GM12891 (cell line): ENCODE results near the gene UMAD1.

ENCODE experiments used
- PAX5 ChIP-seq: IDR thresholded peaks from 2 replicates; pipeline ENCODE4 v1.6.1; 2011; ENCODE audit warnings: low read length, moderate library complexity, mild to moderate bottlenecking; ENCODE audit not compliant: insufficient read depth, severe bottlenecking
- POLR2A ChIP-seq: IDR thresholded peaks from 2 replicates; pipeline ENCODE4 v1.6.1; 2011; ENCODE audit warnings: low read depth, low read length, control low read depth
- POLR2AphosphoS5 ChIP-seq: IDR thresholded peaks from 2 replicates; pipeline ENCODE4 v1.6.1; 2011; ENCODE audit warnings: low read depth, low read length, control low read depth
- POU2F2 ChIP-seq: IDR thresholded peaks from 2 replicates; pipeline ENCODE4 v1.6.1; 2011; ENCODE audit warnings: low read depth, mild to moderate bottlenecking, control low read depth, low read length, moderate library complexity
- SPI1 ChIP-seq: IDR thresholded peaks from 2 replicates; pipeline ENCODE4 v1.6.1; 2011; ENCODE audit warnings: low read depth, low read length, control low read depth
- TAF1 ChIP-seq: IDR thresholded peaks from 2 replicates; pipeline ENCODE4 v1.6.1; 2011; ENCODE audit warnings: low read depth, low read length, control low read depth

DNA sequence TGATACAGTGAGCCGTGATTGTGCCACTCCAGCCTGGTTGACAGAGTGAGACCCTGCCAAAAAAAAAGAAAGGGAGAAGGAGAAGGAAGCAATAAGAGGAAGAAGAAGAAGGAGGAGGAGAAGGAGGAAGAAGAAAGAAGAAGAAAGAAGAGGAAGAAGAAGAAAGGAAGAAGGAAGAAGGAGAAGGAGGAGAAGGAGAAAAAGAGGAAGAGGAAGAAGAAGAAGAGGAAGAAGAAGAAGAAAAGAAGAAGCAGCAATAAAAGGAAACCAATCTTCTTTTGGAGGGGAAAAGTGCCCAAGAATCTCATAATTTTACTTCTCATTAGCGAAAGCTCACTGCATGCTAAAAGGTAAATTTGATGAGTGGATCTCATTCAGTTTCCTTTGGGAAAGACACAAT is 242.3 kb downstream of the UMAD1 start:
- TF ChIP-seq POLR2A: no peak
- no peak for TF ChIP-seq POLR2AphosphoS5
- TF ChIP-seq TAF1: no peak
- no peak for TF ChIP-seq PAX5
- no peak for TF ChIP-seq SPI1
- TF ChIP-seq POU2F2: no peak
